Activated T-cell treated with anti-CD3 and anti-CD28 coated beads, Interleukin-2, amount 50 U/mL, for 1 hour (primary cell): ENCODE measurements around the gene CGNL1.

ENCODE experiments used
- DNase-seq: peaks from one replicate; pipeline ENCODE4 v3.0.0-alpha.2; 2020

Gene CGNL1

DNA sequence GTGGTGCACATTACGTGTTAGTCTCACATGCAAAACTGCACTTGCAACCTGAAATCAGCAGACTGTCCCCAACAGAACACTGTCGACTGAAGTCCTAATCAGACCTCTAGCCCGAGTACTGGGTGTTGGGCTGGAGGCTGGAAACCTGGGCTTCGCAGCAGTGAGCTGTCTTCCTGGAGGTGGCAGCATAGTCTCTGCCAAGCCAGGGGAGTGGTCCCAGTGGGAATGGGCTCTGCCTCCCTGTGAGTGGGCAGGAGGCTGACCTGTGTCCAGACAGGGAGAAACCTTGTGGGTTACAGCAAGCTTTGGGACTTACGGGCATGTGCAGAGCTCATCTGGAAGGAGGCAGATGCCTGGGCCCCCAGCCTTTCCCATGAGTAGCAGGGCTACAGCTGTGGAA is 177.2 kb downstream of the CGNL1 start:
- DNase-seq = no peak

DNA sequence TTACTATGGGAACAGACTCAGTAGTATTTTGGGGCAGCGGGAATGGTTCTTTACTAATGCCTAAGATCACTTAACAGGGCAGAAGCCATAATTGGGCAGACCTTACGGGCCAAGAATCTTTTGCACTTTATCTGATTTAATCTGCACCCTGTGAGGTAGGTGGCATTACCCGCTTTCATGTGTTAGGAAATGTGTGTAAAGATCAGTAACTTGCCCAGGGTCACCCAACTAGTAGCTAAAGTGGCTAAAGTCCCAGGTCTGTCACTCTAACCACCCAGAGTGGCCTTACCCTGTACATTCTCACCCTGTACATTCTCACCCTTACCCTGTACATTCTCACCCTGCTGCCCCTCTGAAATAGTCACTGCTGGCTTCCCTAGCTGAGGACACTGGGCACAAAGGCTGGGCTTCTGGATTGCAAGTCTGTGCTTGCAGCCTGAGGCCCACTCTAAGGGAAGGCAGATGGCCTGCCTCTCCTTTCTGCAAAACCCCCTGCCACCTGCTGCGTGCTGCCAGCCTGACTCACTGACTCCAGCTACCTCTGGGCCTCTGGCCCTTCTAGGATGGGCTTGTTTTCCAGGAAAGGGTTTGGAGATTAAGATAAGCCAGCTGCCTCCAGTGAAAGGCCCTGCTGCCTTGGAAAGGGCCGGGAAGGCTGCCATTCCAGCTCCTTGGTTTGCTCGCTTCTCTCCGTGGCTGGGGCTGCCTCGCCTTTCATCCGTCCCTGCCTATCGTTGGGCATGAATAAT is 177.9 kb downstream of the CGNL1 start:
- DNase-seq = no peak

GRCh38 chr15:57554812-57555179 is 178.5 kb downstream of the CGNL1 start:
- no peak for DNase-seq

- DNase-seq = no peak
Measured at GRCh38 chr15:57555270-57555669, 179.0 kb downstream of the CGNL1 start.

- no peak for DNase-seq
Measured at GRCh38 chr15:57556040-57556439, 179.7 kb downstream of the CGNL1 start.

DNA sequence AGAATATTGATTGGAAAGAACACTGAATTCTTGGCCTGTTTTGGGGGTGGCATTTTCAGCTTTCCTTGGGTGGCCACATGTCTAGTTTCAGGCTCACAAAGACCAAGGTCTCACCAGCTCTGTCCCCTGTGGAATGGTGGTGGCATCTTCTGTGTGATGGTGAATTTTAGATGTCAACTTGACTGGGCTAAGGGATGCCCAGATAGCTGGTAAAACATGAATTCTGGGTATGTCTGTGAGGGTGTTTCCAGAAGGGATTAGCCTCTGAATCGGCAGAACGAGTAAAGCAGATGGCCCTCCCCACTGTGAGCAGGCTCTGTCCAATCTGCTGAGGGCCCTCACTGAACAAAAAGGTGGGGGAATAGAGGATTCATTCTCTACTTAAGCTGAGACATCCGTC is 181.0 kb downstream of the CGNL1 start:
- no peak for DNase-seq

- no peak for DNase-seq
Measured at GRCh38 chr15:57557810-57558209, 181.5 kb downstream of the CGNL1 start.

DNA sequence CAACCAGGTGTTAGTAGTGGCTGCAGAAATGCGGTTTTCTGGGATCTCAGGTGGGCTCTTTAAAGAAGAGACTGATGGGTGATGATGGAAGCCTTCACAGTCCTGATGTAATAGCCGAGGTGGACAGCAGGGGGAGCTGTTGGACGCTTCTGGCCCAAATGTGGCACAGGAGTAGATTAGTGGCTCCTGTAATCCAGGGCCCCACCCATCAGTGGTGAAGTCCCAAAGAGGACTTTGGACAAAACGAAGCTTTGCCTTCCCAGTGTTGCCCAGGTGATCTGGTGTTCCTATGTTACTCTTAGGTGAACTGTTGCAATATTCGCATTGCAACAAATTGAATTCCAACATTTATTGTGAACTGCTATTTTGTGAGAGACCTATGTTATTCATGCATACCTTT is 183.6 kb downstream of the CGNL1 start:
- peak; percentile 72 for DNase-seq

DNA sequence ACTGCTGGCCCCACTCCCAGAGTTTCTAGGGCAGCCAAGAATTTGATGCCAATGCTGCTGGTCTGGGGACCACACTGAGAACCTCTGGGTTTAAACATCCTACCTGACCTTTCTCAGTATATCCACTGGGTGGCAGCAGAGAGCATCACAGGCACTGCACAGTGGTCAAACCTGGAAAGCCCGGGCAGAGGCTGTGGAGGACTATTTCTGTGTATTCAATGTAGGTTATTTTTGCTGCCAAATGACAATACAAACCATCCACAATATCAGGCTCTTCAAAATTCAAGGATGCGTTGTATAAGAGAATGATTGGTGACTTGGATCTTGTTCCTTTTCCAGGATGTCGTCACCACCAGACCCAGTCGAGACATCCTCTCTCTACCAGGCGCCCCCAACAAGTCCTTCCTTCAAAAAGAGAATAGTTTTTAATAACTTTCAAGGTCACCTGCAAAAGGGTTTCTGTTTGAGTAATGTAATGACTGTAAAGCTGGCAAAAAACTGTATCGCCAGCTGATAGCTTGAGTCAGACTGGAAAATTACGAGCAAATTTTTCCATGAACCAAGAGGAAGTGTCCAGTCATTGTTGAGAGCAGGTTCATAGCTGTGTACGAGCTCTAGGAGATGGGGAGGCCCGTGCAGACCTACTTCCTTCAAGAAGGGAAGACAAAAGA is 184.9 kb downstream of the CGNL1 start:
- DNase-seq = peak; percentile 48

DNA sequence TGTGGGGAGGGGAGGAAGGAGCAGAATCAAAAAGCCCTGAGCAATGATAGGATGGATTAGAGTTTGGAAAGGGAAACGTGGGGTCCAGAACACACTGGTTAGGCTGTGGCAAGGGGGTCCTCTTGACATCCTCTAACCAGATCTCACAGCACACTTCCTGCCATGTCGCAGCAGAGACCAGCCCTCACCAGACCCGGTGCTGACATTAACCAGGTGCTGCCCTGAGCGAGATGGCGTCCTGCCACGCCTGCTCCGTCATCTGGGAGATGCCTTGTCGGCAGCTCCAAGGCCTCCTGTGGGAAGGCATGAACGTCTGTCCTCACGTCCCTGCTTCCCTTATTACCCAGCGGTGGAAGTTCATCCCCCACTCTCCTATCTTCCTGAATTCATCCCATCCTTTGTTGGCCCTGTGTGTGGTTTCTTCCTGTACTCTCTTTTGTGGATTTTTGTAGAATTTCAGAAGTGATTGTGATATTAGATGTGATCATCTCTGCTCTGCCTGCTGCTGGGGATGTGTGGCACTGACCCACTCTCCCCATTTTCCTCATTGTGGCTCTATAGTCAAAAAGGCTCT is 186.0 kb downstream of the CGNL1 start:
- no peak for DNase-seq

DNA sequence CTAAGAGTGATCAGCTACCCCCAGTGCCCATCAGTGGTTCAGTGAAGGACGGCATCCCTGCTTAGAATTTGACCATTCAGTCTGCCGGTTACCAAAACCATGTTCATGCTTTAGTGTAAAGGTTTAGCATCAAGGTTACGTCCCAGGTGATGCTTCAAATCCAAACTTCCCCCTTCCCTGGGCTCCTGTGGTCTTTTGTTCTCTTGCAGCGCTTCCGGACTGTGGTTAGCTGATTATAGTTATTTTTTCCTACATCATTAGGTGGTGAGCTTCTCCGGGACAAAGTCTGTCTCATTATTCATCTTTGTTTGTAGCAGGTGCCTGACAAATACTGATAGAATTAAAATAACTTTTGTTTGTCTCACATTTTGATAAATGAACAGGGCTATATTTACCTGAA is 187.1 kb downstream of the CGNL1 start:
- DNase-seq = no peak

GRCh38 chr15:57565311-57565710 is 189.0 kb downstream of the CGNL1 start:
- DNase-seq = peak; percentile 38

- no peak for DNase-seq
Measured at GRCh38 chr15:57566834-57567233, 190.5 kb downstream of the CGNL1 start.

- DNase-seq = no peak
Measured at GRCh38 chr15:57567891-57568290, 191.6 kb downstream of the CGNL1 start.

DNA sequence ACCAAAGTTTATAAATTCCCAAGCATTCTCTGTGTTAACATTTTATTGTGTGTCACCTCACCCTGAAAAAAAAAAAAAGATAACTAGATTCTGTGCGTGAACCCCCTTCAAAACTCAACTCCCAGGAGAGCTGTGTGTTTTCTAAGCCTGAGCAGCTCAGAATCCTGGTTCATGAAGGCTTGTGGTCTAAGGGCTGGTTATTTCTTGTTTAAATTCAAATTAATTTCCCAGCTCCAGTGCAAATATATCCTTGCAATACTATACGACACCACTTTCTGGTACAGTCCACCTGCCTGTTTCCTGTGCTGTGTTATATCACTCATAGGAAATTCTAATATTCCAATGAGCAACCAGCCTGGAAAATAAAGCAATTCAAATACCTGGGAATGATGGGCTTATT is 192.0 kb downstream of the CGNL1 start:
- DNase-seq = no peak

- DNase-seq = no peak
Measured at GRCh38 chr15:57570340-57570739, 194.0 kb downstream of the CGNL1 start.

DNA sequence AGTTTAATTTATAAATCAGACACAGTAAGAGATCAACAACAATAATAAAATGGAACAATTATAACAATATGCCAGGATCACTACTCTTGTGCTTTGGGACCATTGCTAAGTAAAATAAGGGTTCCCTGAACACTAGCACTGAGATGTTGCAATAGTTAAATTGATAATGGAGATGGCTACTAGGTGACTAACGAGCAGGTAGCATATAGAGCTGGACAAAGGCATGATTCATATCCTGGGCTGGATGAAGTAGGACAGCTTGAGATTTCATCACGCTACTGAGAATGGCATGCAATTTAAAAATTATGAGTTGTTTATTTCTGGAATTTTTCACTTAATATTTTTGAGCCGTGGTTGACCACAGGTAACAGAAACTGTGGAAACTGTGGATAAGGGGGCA is 194.7 kb downstream of the CGNL1 start:
- DNase-seq = no peak

- no peak for DNase-seq
Measured at GRCh38 chr15:57571725-57572124, 195.4 kb downstream of the CGNL1 start.

DNA sequence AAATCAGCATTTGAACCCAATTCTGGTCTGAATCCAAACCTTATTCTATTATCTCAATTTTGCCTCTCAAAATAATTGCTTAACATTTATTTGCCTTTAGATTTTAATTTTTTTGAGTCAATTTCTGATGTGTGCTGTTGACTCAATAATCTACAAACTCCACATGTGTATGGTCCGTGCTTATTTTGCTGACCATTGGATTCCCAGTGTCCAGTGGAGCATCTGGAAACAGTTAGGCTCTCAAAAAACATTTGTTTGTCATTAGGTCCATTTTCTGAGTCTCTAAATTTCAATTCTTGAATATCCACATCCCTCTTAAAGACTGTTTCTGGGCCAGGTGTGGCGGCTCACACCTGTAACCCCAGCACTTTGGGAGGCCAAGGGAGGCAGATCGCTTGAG is 196.2 kb downstream of the CGNL1 start:
- DNase-seq = no peak

GRCh38 chr15:57573151-57573550 is 196.8 kb downstream of the CGNL1 start:
- no peak for DNase-seq

DNA sequence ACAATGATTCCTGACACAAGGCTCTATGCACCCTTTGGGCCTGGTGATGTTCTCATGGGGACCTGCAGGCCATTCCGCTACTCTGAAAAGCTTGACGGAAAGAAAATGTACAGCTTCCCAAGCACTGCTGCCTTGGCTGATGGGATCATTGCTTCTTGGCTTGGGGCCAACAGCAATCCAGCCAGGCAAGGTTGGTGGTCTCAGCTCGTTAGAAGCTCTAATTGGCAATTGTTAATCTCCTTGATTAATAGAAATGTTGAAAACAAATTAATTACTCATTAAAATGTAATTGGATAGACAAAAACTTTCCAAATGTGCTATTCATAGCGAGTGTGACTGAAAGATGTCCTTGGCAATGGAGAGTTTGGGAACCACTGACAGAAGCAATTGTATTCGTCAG is 199.1 kb downstream of the CGNL1 start:
- no peak for DNase-seq

DNA sequence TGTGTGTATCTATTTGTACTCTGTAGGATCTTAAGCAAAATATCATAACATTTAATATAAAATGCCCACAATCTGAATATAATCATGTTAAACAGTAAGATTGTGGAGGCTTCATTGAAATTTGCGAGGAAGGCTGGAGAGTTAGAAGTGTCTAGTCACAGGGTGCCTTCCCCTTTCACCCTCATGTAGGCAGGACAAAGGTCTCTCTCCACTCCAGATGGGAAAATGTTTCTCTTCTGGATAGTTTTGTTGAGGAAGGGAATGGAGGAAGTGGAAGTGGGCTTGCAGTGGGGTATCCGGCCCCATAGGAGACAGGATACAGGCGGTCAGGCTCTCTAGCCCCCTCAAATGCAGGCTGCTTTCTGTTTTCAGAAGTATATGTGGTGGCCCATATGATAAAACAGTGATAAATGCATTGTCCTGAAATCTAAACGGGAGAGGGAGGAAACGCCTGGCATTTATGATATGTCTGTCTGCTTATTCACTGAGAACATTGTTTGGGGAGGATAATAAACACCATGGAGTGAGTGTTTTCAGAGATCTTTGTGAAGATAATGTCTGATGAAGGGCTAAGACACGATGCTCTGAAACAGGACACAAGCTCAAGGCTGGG is 202.1 kb downstream of the CGNL1 start:
- no peak for DNase-seq

- DNase-seq = no peak
Measured at GRCh38 chr15:57580428-57580827, 204.1 kb downstream of the CGNL1 start.

GRCh38 chr15:57580866-57581265 is 204.6 kb downstream of the CGNL1 start:
- no peak for DNase-seq
